HG02840 (cell line): Measurements from ENCODE around the gene PSD2.

ENCODE experiments used
- ATAC-seq: cut with Tn5 transposase; IDR thresholded peaks from one replicate; pipeline ENCODE4 v1.9.1; 2021; ENCODE audit warnings: mild to moderate bottlenecking, moderate library complexity, moderate number of reproducible peaks; ENCODE audit not compliant: unreplicated experiment, low FRiP score

The PSD2 gene

DNA sequence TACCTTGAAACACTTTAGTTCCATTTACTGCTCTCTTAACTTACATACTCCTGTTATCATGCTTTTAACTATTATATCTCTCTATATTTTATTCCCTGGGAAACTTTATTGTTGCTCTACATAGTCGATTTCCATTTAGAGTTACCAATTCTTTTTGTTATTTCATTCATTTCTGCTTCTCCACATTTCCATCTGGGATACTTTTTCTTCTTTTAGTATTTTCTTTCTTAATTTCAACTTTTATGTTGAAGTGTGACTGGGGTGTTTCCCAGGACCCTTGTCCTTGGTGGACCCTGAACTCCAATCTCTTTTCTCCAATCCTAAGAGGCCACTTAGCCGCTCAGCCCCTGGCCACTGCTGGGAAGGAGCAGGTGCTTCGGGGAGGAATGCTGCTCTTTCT is 36.0 kb downstream of the PSD2 start:
- no peak for ATAC-seq

DNA sequence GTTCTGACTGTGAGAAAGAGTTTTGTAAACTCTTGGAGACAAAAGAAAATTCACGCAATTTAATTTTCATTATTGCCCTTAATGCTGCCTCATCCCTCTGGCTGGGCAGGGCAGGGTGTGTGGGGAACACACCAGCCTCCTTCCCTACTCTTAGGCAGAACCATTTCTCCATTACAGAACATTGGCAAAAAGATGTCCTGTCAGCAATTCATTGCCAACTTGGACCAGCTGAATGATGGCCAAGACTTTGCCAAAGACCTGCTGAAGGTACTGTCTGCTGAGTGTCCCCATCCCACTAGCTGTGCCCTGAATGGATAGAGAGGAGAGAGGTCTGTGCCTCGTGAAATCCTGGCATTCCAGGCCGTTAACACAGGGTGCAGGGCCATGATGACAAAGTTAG is 37.9 kb downstream of the PSD2 start:
- ATAC-seq: no peak

DNA sequence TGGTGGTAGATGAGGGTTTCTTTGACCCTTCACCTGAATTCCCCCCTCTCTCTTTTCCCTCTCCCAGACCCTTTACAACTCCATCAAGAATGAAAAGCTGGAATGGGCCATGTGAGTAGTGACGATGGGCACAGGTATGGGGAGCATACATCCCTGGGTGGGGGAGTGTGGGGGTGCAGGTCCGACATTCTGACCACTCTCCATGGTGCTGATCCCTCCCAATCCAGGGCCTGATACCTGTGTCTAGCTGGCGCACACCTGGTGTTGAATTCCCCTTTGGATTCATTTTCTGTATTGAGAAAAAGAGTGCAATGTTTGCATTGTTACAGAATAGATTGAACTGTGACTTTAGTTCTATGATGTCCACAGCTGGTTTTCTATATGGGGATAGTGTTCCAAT is 40.0 kb downstream of the PSD2 start:
- no peak for ATAC-seq

DNA sequence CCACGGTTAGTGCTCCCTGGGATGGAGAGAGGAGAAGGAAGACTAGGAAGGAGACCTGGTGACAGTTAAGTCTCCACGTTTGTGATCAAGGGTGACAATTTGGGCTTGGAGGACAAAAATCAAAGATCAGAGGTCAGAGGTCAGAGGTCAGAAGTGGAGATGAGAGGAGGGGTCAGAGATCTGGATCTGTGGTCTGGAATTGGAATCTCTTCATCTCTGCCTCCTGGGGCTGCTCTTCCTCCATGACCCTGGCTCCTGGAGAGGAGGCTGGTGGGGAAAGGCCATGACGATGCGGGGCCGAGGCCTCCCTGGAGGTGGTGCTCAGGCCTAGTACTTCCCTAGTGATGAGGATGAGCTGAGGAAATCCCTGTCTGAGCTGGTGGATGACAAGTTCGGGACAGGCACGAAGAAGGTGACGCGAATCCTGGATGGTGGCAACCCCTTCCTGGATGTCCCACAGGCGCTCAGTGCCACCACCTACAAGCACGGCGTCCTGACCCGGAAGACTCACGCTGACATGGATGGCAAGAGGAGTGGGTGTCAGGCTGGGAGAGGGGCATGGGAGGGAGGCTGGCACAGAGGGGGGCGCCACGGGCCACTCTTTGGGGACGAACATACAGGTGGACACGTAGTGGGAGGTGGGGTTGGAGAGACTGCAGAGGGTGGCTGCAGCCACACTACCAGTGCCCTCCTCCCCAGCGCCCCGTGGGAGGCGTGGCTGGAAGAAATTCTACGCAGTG is 41.0 kb downstream of the PSD2 start:
- ATAC-seq: no peak

DNA sequence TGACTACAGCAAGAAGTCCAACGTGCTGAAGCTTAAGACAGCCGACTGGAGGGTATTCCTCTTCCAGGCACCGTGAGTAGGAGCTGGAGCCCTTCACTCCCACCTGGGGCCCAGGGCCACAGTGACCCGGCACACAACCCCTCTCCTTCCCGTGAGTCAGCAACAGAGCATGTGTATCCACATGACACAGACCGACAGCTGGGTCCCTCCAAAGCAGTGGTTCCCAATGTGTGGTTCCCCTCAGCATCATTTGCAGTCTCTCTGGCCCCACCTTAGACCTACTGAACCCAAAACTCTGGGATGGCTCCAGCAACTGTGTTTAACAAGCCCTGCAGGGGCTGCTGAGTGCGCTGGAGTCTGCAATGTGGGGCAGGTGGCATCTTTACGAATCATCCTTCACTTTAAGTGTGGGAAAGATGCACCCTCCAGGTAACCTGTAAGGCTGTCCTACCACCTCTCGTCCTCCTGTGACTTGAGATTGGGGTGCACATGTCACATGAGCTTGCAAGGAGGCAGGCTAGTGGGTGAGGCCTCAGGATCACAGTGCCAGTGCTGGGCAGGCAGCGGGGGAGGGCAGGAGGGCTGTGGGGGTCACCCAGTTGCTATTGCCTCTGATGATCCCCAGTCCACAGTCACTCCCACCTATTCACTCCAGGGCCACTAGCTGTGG is 42.2 kb downstream of the PSD2 start:
- ATAC-seq: no peak

DNA sequence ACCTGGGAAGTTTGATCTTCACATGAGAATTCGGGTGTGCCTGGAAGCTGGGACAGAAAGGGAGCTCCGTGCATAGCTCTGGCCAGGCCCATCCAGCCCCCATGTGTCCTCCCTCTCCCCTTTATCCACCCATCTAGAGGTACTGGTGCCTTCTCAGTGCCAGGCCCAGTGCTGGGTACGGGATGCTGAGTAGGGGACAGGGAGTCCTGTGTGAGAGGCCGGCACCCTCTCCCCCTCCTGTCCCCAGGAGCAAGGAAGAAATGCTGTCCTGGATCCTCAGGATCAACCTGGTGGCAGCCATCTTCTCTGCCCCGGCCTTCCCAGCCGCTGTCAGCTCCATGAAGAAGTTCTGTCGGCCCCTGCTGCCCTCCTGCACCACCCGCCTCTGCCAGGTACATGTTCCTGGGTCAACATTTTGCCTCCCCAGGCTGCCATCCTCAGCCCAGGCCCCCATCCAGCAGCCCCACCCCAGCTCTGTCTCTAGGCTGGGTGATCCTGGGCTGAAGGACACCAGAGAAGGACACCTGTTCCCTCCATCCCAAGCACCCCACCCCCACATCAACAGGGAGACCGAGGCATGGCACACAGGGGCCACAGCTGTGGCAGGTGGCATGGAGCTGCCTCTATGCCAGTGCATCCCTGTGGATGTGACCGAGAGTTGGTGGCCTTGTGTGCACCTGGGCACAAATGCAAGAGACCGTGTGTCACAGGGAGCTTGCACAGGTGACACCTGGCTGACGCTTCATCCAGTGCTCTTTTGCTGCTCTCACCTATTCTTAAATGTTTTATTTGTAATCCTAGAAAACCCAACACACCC is 43.0 kb downstream of the PSD2 start:
- ATAC-seq: no peak

DNA sequence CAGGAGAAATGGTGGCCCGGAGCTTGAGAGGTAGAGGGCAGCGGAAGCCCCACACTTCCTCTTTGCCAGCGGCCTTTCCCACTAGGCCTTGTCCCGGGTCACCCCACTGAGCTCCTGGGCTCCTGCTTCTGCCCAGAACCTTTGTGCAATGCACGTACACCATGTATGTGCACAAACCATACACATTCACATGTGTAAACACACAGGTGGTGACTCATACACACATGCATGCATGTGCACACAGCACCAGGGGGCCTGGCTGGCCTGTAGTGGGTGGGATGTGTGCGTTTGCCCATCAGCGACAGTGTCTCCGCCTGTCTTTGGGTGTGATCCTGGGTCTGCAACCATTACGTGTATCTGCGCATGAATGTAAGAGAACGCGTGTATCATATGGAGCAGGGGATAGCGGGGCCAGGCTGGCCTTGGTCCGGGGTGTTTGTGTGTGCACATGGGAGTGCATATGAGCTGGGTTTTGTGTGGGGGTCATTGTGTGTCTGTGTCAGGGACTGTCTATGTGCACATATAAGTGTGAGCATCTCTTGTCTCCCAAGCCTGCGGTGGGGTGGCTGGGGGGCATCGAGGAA is 43.7 kb downstream of the PSD2 start:
- ATAC-seq: no peak

DNA sequence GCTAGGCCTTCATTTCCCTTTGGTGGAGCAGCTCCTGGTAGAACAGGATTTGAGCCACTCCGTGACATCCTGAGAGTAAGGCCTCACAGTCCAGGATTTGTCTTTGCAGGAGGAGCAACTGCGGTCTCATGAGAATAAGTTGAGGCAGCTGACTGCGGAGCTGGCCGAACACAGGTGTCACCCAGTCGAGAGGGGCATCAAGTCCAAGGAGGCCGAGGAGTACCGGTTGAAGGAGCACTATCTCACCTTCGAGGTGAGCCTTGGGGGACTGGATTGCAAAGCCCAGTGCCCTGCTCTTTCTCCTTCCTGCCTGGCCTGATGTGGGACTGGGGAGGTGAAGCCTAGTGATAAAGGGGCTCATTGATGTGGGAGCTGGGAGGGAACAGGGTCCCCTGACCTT is 44.3 kb downstream of the PSD2 start:
- no peak for ATAC-seq

DNA sequence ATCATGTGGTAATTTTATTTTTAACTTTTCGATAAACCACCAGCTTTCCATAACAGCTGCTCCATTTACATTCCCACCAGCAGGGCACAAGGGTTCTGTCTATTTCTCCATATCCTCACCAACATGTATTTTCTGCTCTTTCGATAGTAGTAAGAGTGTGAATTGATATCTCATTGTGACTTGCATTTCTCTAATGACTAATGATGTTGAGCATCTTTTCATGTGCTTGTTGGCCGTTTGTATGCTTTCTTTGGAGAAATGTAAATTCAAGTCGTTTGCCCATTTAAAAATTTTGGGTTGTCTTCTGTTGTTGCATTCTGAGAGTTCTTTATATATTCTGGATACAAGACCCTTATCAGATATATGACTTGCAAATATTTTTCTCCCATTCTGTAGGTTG is 45.9 kb downstream of the PSD2 start:
- ATAC-seq: no peak

DNA sequence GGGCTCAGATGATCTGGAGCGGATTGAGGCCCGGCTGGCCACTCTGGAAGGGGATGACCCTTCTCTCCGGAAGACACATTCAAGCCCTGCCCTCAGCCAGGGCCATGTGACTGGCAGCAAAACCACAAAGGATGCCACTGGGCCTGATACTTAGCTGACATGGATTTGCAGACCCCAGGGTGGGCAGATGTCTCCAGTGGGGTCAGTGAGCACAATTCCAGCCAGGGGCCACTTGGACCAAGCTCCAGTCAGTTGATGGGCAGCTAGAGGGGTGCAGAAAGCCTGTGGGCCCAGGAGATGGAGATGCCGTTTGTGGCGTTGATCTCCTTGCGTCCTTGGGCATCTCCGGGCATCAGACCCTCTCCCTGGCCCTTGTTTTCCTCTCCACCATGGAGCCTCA is 46.7 kb downstream of the PSD2 start:
- ATAC-seq: no peak

DNA sequence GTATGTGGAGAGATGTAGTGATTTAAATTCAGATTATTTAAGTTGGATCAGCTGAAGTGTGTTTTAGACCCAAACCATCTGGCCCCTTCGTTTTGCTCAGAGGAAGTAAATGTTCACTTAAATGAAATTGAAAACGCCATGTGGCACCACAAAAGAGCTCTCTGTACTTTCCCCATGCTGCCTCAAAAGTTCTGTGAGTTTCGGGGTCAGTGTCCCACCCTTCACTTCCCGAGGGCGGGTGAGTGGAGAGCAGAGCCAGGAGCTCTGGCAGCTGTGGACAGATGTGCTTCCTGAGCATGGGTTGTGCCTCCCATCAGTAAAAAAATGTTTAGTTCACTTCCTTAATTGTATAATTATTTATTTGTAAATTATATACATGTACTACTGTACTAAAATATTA is 48.4 kb downstream of the PSD2 start:
- ATAC-seq: no peak

DNA sequence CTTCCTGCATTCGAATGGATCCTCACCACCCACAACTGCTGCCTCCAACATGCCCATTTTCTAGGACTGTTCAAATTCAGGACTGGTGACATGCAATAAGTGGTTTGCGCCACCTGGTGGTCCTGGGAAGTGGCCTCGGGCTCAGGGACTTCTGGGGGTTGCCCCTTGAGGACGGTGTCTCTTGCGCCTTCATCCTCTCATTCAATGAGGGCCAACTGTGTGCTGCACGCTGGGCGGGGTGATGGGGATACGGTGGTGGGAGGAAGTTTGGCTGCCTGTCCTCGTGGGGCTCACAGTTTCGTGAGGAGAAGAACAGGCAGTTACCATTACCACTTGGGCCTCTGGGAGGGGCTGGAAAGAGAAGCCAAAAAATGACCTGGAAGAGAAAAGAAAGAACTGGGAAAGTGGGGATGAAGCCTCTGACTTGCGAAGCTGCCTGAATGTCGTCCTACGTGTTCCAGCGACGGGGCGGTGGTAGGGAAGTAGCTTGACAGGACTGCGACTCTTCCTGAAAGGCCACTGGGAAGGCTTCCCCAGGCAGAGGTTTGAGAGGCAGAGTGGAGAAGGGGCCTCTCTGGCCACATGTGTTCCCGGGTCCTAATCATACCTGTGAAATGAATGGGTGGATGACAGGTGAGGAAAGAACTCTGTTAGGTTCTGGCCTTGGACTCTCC is 49.0 kb downstream of the PSD2 start:
- ATAC-seq: no peak

DNA sequence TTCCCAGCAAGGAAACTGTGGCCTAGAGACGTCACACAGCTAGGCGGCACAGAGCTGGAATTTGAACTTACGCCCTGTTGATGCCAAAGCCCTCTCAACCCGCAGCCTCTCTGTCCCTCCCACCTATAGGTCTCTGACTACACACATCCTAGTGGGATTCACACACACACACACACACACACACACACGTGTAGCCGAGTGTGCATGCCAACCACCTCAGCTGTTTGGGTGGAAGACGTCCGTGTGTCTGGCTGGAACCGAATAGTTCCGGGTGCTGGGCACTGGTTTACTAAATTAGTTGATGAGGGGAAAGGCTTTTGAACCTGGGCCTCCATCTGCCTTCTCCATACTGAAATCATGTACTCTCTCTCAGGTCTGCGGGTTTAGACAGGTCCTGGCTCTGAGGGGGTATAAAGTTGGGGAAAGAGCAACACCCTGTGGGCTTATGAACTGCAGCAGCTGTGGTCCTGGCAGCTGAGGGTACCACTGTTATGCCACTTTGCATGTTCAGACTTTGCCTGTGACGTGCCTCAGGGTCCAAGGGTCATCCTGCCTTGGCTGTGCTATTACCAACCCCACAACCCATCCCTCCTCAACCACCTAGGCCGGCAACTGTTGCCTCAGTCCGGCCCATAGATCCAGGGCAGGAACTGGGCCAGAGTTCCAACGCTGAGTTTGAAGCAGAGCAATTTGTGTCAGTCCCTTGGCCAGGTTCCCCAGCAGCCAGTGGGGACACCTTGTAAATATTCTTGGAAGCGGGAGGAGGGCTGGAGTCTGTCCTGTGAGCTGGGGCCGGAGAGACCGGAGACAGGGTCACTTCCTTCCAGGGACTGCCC is 50.5 kb downstream of the PSD2 start:
- ATAC-seq: no peak

DNA sequence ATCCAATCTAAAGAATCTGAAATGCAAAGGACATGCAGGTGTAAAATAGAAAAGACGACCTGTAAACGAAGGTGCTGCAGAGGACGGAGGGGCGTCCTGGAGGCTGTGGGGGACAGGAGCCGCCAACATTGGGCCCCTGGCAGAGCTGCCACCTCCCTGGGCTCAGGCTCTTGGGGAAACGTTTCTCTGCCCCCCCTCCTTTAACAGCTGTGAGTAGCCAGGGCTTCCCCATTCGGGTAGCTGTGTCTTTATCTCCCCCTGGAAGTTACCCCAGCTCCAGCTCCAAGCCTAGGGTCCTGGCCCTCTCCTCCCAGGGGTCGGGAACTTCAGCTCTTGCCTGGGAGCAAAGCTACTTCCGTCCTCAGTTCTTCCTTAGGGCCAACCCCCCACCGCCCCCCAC is 51.5 kb downstream of the PSD2 start:
- ATAC-seq: no peak

DNA sequence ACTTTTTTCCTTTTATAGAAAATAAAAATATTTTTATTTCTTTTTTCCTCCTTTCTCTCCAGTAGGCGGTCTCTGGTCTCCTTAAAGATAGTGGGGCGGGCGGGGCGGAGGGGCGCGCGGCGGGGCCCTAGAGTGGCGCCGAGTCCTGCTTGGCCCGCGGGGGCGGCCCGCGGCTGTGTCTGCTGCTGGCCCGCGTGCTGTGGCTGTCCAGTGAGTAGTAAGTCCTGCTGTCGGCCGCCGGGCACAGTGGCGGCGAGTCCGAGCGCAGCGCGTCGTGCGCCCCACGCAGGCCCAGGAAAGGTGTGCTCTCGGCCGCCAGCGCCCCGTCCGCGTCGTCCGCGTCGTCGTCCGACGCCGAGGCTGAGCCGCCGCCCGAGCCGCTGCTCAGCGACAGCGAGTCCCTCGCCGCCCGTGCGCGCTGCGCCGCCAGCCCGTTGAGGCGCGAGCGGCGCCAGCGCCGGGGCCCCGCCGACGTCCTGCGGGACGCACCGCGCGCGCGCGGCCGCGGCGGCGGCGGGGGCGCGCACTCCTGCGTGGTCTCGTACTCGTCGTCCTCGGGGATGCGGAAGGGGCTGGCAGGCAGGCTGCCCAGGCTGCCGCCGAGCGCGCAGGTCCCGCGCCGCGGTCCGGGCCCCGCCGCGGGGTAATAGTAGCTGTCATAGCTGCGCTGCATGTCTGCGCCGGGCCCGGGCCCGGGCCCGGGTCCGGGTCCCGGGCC is 52.3 kb downstream of the PSD2 start:
- no peak for ATAC-seq

DNA sequence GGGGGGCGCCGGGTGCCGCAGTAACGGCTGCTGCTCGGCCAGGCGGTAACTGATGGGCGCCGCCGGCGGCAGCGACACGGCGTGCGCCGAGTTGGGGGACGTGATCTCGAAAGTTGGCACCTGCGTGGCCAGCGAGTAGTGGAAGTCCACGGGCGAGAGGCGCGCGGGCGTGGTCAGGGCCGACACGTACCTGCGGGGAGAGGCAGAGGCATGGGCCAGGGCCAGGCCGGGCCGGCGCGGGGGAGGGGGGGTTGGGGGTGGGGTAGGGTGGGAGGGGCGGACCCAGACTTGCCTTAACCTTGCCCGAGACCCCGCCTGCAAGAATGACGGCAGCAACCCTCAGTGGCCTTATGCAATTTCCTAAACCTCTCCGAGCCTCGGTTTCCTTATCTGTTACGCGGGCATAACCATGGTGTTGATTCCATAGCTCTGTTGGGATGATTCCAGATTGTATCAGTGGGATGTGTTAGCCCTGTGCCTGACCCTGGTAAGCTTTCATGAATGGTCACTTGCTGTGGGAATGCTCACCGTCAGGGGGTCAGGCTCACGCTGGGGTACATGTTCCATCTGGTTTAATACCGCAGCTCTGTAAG is 53.0 kb downstream of the PSD2 start:
- ATAC-seq: no peak

DNA sequence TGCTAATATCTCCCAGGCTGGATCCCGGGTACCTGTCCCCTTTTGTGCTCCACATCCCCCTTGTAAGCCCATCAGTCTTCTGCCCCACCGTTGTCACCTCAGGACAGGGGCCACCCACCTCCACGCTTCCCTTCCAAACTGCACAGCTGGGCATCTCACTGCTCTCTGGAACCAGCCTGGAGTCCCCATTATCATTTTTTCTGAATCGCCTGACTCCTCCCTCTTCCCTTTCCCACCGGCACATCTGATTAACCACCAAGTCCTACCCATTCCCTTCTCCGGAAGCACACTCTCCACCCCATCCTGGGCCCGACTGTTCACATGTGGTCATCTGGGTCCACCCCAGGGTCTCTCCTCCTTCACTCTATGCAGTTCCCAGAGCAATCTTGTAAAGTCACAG is 53.9 kb downstream of the PSD2 start:
- no peak for ATAC-seq

DNA sequence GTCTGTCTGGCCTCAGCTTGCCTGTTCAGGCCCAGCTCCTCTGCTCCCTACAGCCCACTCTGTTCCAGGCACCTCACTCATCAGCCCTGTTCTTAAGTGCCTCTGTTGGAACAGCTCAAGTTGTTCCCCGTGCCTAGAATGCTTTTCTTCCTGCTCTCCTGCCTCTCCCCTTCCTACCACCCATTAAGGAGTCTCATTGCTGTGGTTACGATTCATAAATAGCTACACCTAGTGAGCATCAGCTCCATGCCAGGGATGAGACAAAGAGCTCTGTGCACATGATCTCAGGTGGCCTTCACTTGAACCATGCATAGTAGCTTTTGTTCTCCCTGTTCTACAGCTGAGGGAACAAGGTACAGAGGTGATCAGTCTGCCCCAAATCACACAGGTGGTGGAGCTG is 54.3 kb downstream of the PSD2 start:
- ATAC-seq: no peak
